ENCODE measurements around the gene MAT2A. TPM values are rescaled to one million over a fixed set of nuclear protein-coding genes. Genes with fewer than 3 reads are reported as not detected.
A peak's percentile ranks its signal among the peaks of the same experiment; 100 is the strongest.

Gene MAT2A
- total and polyA plus RNA-seq, 2 of the 8 experiments (the other 6 are each of a cell fraction or from before 2014, with no cell fraction given): 255 to 307 TPM

DNA sequence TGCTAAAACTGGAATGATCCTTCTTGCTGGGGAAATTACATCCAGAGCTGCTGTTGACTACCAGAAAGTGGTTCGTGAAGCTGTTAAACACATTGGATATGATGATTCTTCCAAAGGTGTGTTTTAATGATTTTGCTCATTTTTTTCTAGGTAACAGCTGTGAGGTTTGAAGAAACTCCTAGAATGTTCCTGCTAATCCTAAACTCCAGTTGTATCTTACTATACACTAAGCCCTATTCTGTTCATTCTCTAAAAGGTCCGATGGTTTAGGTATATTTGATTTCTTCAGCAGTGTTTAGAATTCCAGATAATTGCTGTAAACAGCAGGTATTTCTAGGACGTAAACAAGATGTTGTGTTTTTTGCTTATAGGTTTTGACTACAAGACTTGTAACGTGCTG, 2.3 kb downstream of the MAT2A start:
- H2BK5ac ChIP-seq (ENCODE audit: low read depth, low read length): no peak overlapping the region
- H4K20me1 ChIP-seq (replicated peaks in 1 of 2; ENCODE audit: control insufficient read depth in 1 of 2, insufficient read depth in 2 of 2, low read length in 2 of 2): peaks cover 25 to 30% of the 10 kb centered on the region in 2 experiments
- H3K4ac ChIP-seq (replicated peaks; ENCODE audit: insufficient read length, low read depth, low read length): no peak overlapping the region
- no peaks in the 10 kb centered on the region for H3K9me3 ChIP-seq (ENCODE audit: insufficient read depth in 2 of 2, low read depth in 1 of 2, low read length in 1 of 2)
- H4K91ac ChIP-seq (replicated peaks; ENCODE audit: insufficient read length, low read length): no peak overlapping the region
- H2BK120ac ChIP-seq (replicated peaks; ENCODE audit: low read depth, low read length): no peak overlapping the region
- POLR2A ChIA-PET (ENCODE audit: partially characterized antibody): interaction anchor here (0.9 to 38.6 kb wide), 24 partner anchors 9 to 475 kb away, joined by 3 to 1889 read pairs (median 7); partner anchors contain the start of genes C2orf68, CAPG, GGCX and RNF181
- WGBS, 2 experiments (ENCODE audit: extremely low coverage in 1 of 2, insufficient coverage in 1 of 2, insufficient read length in 1 of 2, insufficient replicate concordance in 2 of 2, low coverage in 1 of 2, low lambda C conversion rate in 2 of 2, missing lambda C conversion rate in 1 of 2): 83% methylated on average over 4 of the region's 4 CpGs; no CpG with 5 or more reads in 1 of the 2 experiments
- peak overlapping the region; percentile 87 to 100 (median 98); a peak in 7 of 8 replicates for H3K4me3 ChIP-seq (ENCODE audit: extremely low read depth in 1 of 4, insufficient read depth in 2 of 4, low read depth in 3 of 4, low read length in 4 of 4)
- CTCF ChIA-PET (ENCODE audit: partially characterized antibody): interaction anchor here (1.0 to 7.3 kb wide), 4 partner anchors 8 to 121 kb away, joined by 3 to 84 read pairs (median 58); partner anchors contain the start of gene SH2D6
- no peaks in the 10 kb centered on the region for H3K27me3 ChIP-seq (replicated peaks in 1 of 4; ENCODE audit: control insufficient read depth in 3 of 4, extremely low read depth in 1 of 4, insufficient read depth in 3 of 4, low read length in 3 of 4)
- H3K23ac ChIP-seq (ENCODE audit: insufficient read length): no peak overlapping the region
- no peak overlapping the region for H3K18ac ChIP-seq (ENCODE audit: extremely low read depth, low read length)
- H3K36me3 ChIP-seq (ENCODE audit: control insufficient read depth in 2 of 4, insufficient read depth in 4 of 4, low read length in 3 of 4): peaks cover 33 to 64% (median 44%) of the 10 kb centered on the region in 4 experiments
- H3K4me1 ChIP-seq (replicated peaks in 1 of 4; ENCODE audit: control insufficient read depth in 3 of 4, insufficient read depth in 4 of 4, low read length in 3 of 4): peaks cover 2 to 8% (median 5%) of the 10 kb centered on the region in 4 experiments; a peak in 4 of 7 replicates
- no peak overlapping the region for H2AFZ ChIP-seq (ENCODE audit: low read length)
- H3K14ac ChIP-seq (ENCODE audit: insufficient read length): no peak overlapping the region
- H3K79me1 ChIP-seq (ENCODE audit: low read depth, low read length): no peaks in the 10 kb centered on the region
- no peak overlapping the region for H2BK15ac ChIP-seq (ENCODE audit: low read length)
- no peak overlapping the region for H3K27ac ChIP-seq (ENCODE audit: low read depth, low read length)
- FAIRE-seq (no peak), DNase-seq (ENCODE audit: low read depth in 1 of 2, low spot score in 2 of 2) (no peak)
- no peaks in the 10 kb centered on the region; the same call in 1 of the 2 replicates for H3K23me2 ChIP-seq (ENCODE audit: low read depth, low read length)
- H2AK5ac ChIP-seq (ENCODE audit: low read depth, low read length): no peak overlapping the region
- no peak overlapping the region for H4K5ac ChIP-seq (ENCODE audit: insufficient read length, low read depth, low read length)
- H2BK12ac ChIP-seq (ENCODE audit: low read depth, low read length): no peak overlapping the region
- H3K4me2 ChIP-seq (ENCODE audit: insufficient read depth in 1 of 2, low read depth in 2 of 2, low read length in 2 of 2): peak overlapping the region; percentile 77 to 85
- H2BK20ac ChIP-seq (ENCODE audit: low read length): no peak overlapping the region
- no peak overlapping the region for H4K8ac ChIP-seq (ENCODE audit: extremely low read depth, insufficient read depth, low read length)
- no peak overlapping the region for H3K9ac ChIP-seq (replicated peaks in 1 of 4; ENCODE audit: extremely low read depth in 1 of 4, low read depth in 3 of 4, low read length in 3 of 4)
- H3K56ac ChIP-seq (replicated peaks; ENCODE audit: insufficient read length, low read depth, low read length): no peak overlapping the region
- H3K79me2 ChIP-seq (ENCODE audit: control insufficient read depth in 1 of 2, insufficient read depth in 2 of 2, low read length in 2 of 2): peaks cover 26 to 49% of the 10 kb centered on the region in 2 experiments

Data from H1 (cell line).